Fibroblast of lung (primary cell): ENCODE results near the gene S100A14. TPM values are rescaled to one million over a fixed set of nuclear protein-coding genes. Genes with fewer than 3 reads are reported as not detected.

Experiments
- DNase-seq, 2 donors: peaks; one replicate each; pipeline versions ENCODE4 v3.0.0 to v3.0.0-alpha.2; 2010; ENCODE audit warnings: low read depth in 2 of 2
- H2AFZ ChIP-seq: 2 replicates; pipeline ENCODE4 v1.5.1; 2012; ENCODE audit warnings: low read length, control low read depth, inconsistent platforms
- H3K27ac ChIP-seq: 2 replicates; pipeline ENCODE4 v1.5.1; 2011; ENCODE audit warnings: low read length, control low read depth; ENCODE audit not compliant: insufficient read depth
- H3K27me3 ChIP-seq: 2 replicates; pipeline ENCODE4 v1.5.1; 2011; ENCODE audit warnings: mild to moderate bottlenecking, low read length; ENCODE audit not compliant: control insufficient read depth, insufficient read depth
- H3K36me3 ChIP-seq: 2 replicates; pipeline ENCODE4 v1.5.1; 2011; ENCODE audit warnings: low read length; ENCODE audit not compliant: control insufficient read depth, insufficient read depth
- H3K4me1 ChIP-seq: 2 replicates; pipeline ENCODE4 v1.5.1; 2011; ENCODE audit warnings: low read length; ENCODE audit not compliant: control insufficient read depth, insufficient read depth; ENCODE audit errors: extremely low read depth
- H3K4me2 ChIP-seq: 2 replicates; pipeline ENCODE4 v1.5.1; 2011; ENCODE audit warnings: low read length, control low read depth; ENCODE audit not compliant: insufficient read depth; ENCODE audit errors: extremely low read depth
- H3K4me3 ChIP-seq, 4 experiments: fragments of 200-600 bp in 1 of 4; sonication (generic) in 1 of 4; replicated peaks in 1 of 4; 2 replicates each; pipeline ENCODE4 v1.5.1; 2011 to 2016; ENCODE audit warnings: low read length in 4 of 4, low read depth in 3 of 4, mild to moderate bottlenecking in 3 of 4, control low read depth in 2 of 4, inconsistent platforms in 1 of 4, mixed read lengths in 1 of 4; ENCODE audit not compliant: insufficient read depth in 1 of 4; ENCODE audit errors: control extremely low read depth in 1 of 4
- H3K79me2 ChIP-seq: 2 replicates; pipeline ENCODE4 v1.5.1; 2012; ENCODE audit warnings: mild to moderate bottlenecking, low read length, inconsistent platforms; ENCODE audit not compliant: control insufficient read depth, insufficient read depth
- H3K9ac ChIP-seq: 2 replicates; pipeline ENCODE4 v1.5.1; 2011; ENCODE audit warnings: mild to moderate bottlenecking, low read length, control low read depth; ENCODE audit not compliant: insufficient read depth
- H3K9me3 ChIP-seq: 2 replicates; pipeline ENCODE4 v1.5.1; 2012; ENCODE audit warnings: low read depth, low read length; ENCODE audit not compliant: control insufficient read depth, insufficient read depth
- H4K20me1 ChIP-seq: 2 replicates; pipeline ENCODE4 v1.5.1; 2011; ENCODE audit warnings: low read length; ENCODE audit not compliant: control insufficient read depth, insufficient read depth; ENCODE audit errors: extremely low read depth
- CTCF ChIP-seq, 2 donors: IDR thresholded peaks in 1 of 2; conservative IDR thresholded peaks in 1 of 2; 1 replicate in 1 of 2; 2 replicates in 1 of 2; pipeline ENCODE4 v1.5.1; 2011 to 2012; ENCODE audit warnings: low read length in 2 of 2, control low read depth in 1 of 2, inconsistent platforms in 1 of 2, low read depth in 1 of 2, mild to moderate bottlenecking in 1 of 2
- EZH2 ChIP-seq: IDR thresholded peaks from 2 replicates; pipeline ENCODE4 v1.5.1; 2012; ENCODE audit warnings: low read length, control low read depth, mild to moderate bottlenecking; ENCODE audit errors: missing control alignments
- polyA plus RNA-seq, 2 donors: library from polyadenylated mRNA; depleted of rRNA in 1 of 2; stranded (reverse) in 1 of 2; unstranded in 1 of 2; fragments of >200 nt; gene quantifications; 2 replicates each; pipeline ENCODE4 v1.2.1, GENCODE V29; 2011 to 2012; ENCODE audit warnings: missing spikeins in 1 of 2
- total RNA-seq: library from RNA; depleted of rRNA; stranded (reverse); fragments of >200 nt; gene quantifications from 2 replicates; pipeline ENCODE4 v1.2.1, GENCODE V29; 2014

S100A14 gene
- total and polyA plus RNA-seq, 2 donors (not counting 1 experiment from before 2014, with no cell fraction given), result 0.33 to 0.51 TPM

DNA sequence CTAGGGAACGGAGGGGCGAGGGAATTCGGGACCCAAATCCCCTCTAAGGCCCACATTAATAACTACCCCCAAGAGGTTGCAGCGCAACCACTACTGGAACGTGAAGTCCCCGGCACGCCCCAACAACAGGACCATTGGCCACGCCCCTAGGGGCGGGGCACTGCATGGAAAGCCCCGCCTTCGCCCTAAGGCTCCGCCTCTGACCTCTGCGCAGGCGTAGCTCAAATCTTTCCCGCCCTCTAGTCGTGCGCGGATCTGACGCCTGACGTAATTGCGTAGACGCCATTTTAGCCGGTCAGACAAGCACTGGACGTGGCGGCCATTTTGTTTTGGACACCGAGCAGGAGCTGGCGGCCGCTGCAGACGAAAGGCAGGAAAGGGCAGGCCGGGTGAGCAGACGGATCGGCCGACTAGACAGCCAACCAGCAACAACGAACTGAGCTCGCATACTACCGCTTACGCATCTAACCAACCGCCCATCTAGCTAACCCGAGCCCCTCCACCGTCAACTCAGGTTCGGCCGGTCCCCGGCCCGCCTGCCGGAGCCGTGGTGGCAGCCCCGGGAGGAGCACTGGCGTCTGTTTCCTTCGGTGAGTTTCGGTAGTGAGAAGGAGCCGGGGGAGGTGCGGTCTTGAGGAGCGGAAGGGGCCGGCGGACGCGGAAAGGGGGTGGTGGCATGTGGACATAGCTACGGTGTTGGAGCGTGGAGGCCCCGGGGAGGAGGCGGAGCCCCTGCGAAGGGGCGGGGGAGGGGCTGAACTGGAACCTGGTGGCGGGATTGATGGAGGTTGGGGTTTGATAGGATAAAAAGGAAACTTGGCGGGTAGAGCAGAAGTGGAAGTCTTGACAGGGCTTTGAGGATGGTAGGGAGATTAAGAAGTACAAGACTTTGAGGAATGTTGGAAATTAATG is 17.9 kb upstream of the S100A14 start, which contains the start of gene CHTOP:
Gene CHTOP, plus strand, starts transcription at position 313 of the 912 bp plus-strand sequence. CDS start 2,523 bp downstream, outside the sequence.
- peaks cover 13% of the 10 kb centered on the region for H3K36me3 ChIP-seq
- peaks cover 32% of the 10 kb centered on the region for H3K79me2 ChIP-seq

GRCh38 chr1:153633161-153633753 is 17.1 kb upstream of the S100A14 start:
- Histone ChIP-seq H2AFZ (peak overlapping the region; percentile 21), H3K4me3 (peak overlapping the region; percentile 16 to 92 (median 44)), H4K20me1 (no peaks in the 10 kb centered on the region), H3K36me3 (peaks cover 12% of the 10 kb centered on the region), H3K27ac (peak overlapping the region; percentile 93), H3K9ac (no peak overlapping the region), H3K79me2 (peaks cover 32% of the 10 kb centered on the region), H3K27me3 (no peaks in the 10 kb centered on the region), H3K9me3 (no peaks in the 10 kb centered on the region), H3K4me1 (peaks cover 7% of the 10 kb centered on the region), H3K4me2 (peak overlapping the region; percentile 91)
- TF ChIP-seq EZH2 (no peak), CTCF (conservative IDR thresholded peaks at IDR 0.05 in 1 of 2, IDR thresholded peaks at IDR 0.05 in 1 of 2; ENCODE audit: low read depth in 1 of 2, low read length in 2 of 2) (no peak)
- no peak for DNase-seq

More for the DNA sequence above, 17.9 kb upstream of the S100A14 start, which contains the start of gene CHTOP:
- Histone ChIP-seq H3K27me3 (no peaks in the 10 kb centered on the region), H4K20me1 (no peaks in the 10 kb centered on the region), H2AFZ (peak within 1 kb of the TSS; percentile 21), H3K4me1 (peaks cover 7% of the 10 kb centered on the region), H3K27ac (peak within 1 kb of the TSS; percentile 93), H3K4me3 (peak within 1 kb of the TSS; percentile 45 to 96 (median 75)), H3K9ac (peak within 1 kb of the TSS; percentile 88), H3K4me2 (peak within 1 kb of the TSS; percentile 91), H3K9me3 (no peaks in the 10 kb centered on the region)
- DNase-seq, result peak; percentile 97 to 99
- TF ChIP-seq EZH2, result no peak
- no peak for TF ChIP-seq CTCF (conservative IDR thresholded peaks at IDR 0.05 in 1 of 2, IDR thresholded peaks at IDR 0.05 in 1 of 2; ENCODE audit: low read depth in 1 of 2, low read length in 2 of 2)
